GM21723 (cell line): ENCODE results near the gene GNG3.
A peak's percentile ranks its signal among the peaks of the same experiment; 100 is the strongest.

Experiments
- ATAC-seq: cut with Tn5 transposase; IDR thresholded peaks from one replicate; pipeline ENCODE4 v1.9.1; 2021; ENCODE audit warnings: mild to moderate bottlenecking, moderate library complexity; ENCODE audit not compliant: unreplicated experiment

Gene GNG3

GRCh38 chr11:62753736-62754603 lies 46.5 kb downstream of the GNG3 start, which contains the start of gene ZBTB3:
Gene ZBTB3 (minus strand): TSS chr11:62754160. CDS start chr11:62753664, 496 bp downstream.
- peak; percentile 94 for ATAC-seq

- ATAC-seq, result no peak
Observed at GRCh38 chr11:62755086-62755615, 47.7 kb downstream of the GNG3 start.

GRCh38 chr11:62757846-62758788 lies 50.6 kb downstream of the GNG3 start:
- ATAC-seq, result no peak
